A673 (cell line): ENCODE data around the gene KCNQ1.

Experiments used
- CTCF ChIP-seq: fragments of 300-800, 200-600 bp; sonication (generic); conservative IDR thresholded peaks from 2 replicates; pipeline ENCODE4 v1.5.1; 2017; ENCODE audit warnings: low read depth, mild to moderate bottlenecking, antibody characterized with exemption, low read length, moderate library complexity, mixed read lengths
- EZH2 ChIP-seq: fragments of 200-600 bp; sonication (generic); IDR thresholded peaks from 2 replicates; pipeline ENCODE4 v1.6.1; 2017; ENCODE audit warnings: borderline replicate concordance, low read depth, mild to moderate bottlenecking, mixed read lengths, antibody characterized with exemption, low read length; ENCODE audit not compliant: poor library complexity, severe bottlenecking

- TF ChIP-seq CTCF (no peak), EZH2 (no peak)
These were observed 350.1 kb downstream of the KCNQ1 start for GRCh38 chr11:2794968-2795322.
